Measurements from ENCODE around the gene CD33.
"Not testable (repeated sequence)": the region's sequence is repeated elsewhere in the genome, so short reads cannot be mapped to it uniquely, and the experiment has no call there.

CD33 gene

DNA sequence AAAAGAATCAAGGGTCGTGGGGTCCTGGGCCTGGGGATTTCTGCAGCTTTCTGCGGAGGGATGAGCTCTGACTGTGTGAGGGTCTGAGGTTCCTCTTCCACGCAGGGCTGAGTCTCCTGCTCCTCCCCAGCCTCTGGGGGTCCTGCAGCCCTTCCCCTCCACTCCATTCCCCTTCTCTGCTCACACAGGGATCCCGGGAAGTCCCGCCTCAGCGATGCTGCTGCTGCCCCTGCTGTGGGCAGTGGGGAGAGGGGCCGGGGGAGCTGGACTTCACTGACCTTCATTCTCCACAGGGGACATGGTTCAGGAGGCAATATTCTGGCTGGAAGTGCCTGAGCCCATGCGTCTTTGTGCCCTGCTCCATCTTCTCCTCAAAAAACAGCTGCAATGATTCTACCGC is 26.2 kb upstream of the CD33 start:
- Mint-ChIP-seq H3K36me3 (no peaks in the 10 kb centered on the region), H3K4me3 (no peak overlapping the region), H3K4me1 (peaks cover 6% of the 10 kb centered on the region), H3K27me3 (peaks cover 37% of the 10 kb centered on the region), H3K9me3 (no peaks in the 10 kb centered on the region), H3K27ac (no peak overlapping the region)
- ATAC-seq: no peak

DNA sequence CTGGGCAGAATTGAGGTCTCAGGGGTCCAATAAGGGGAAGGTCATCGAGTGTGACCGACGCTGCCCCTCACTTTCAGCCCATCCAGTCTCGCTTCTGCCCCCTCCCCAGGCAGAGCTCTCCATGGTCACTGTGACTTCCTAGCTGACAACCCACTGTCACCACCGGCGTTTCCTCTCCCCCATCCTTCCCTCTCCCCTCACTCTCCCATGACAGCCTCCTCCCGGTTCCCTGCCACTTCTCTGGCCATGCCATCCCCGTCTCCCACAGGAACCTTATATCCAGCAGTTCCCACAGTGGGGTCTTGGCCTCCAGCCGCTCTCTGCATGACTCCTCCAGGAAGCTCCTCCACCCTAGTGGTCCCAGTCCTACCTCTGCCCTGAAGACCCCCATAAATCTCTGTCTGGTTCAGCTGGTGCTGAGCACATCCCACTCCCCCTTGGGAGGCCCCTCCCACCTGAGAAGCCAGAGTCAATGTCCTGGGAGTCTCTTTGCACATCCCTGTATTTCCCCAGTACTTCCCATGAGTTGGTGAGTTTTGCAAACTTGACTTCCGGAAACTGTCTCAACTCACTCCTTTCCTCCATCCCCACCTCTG is 24.7 kb upstream of the CD33 start:
- Mint-ChIP-seq H3K4me1 (peaks cover under 1% of the 10 kb centered on the region), H3K36me3 (no peaks in the 10 kb centered on the region), H3K27me3 (peaks cover 37% of the 10 kb centered on the region), H3K27ac (no peak overlapping the region), H3K4me3 (no peak overlapping the region), H3K9me3 (no peaks in the 10 kb centered on the region)
- ATAC-seq: no peak

DNA sequence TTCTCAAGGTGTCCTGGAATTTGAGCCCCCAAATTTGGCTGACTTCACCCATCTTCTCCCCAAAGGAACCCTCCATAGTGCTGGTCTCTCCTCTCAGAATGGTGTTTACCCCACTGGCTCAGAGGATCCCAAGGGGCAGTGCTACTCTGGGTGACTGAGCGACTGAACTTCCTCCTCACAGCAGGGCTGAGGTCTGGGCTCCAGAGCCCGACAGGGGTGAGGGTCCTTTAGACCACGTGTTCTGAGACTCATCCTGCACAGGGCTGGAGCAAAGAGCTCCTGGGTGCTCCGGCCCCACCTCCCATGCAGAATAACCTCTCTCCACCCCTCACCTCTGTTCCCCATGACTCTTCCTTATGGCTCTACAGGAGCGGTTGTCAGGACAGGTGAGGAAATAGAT is 23.2 kb upstream of the CD33 start:
- no peak overlapping the region for H3K4me3 Mint-ChIP-seq
- H3K4me1 Mint-ChIP-seq: no peaks in the 10 kb centered on the region
- H3K36me3 Mint-ChIP-seq: no peaks in the 10 kb centered on the region
- H3K27ac Mint-ChIP-seq: no peak overlapping the region
- H3K27me3 Mint-ChIP-seq: peaks cover 37% of the 10 kb centered on the region
- ATAC-seq: no peak
- no peaks in the 10 kb centered on the region for H3K9me3 Mint-ChIP-seq

DNA sequence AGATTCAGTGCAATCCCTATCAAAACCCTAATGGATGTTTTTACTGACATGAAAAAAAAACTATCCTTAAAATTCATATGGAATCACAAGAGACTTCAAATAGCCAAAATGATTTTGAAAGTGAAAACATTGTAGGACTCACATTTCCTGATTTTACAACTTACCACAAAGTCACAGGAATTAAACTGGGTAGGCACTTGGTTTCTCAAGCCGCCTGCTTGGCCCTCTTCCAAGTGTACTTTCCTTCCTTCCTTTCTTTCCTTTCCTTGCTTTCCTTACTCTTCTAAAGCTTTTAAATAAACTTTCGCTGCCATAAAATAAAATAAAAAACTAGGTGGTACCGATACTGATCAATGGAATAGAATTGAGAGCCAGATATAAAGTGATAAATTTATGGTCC is 21.0 kb upstream of the CD33 start:
- Mint-ChIP-seq H3K4me1 (no peaks in the 10 kb centered on the region), H3K9me3 (no peaks in the 10 kb centered on the region), H3K36me3 (no peaks in the 10 kb centered on the region), H3K27me3 (peaks cover 49% of the 10 kb centered on the region), H3K4me3 (no peak overlapping the region), H3K27ac (no peak overlapping the region)
- ATAC-seq: no peak

DNA sequence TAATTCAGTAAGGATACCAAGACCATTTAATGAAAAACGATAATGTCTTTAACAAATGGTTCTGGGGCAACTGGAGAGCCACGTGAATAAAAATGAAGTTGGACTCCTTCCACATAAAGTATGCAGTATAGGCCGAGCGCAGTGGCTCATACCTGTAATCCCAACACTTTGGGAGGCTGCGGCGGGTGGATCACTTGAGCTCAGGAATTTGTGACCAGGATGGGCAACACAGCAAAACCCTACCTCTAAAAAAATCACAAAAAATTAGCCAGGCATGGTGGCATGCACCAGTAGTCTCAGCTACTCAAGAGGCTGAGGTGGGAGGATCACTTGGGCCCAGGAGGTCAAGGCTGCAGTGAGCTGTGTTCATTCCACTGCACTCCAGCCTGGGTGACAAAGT is 20.6 kb upstream of the CD33 start:
- no peaks in the 10 kb centered on the region for H3K4me1 Mint-ChIP-seq
- H3K9me3 Mint-ChIP-seq: no peaks in the 10 kb centered on the region
- H3K4me3 Mint-ChIP-seq: no peak overlapping the region
- no peaks in the 10 kb centered on the region for H3K36me3 Mint-ChIP-seq
- H3K27ac Mint-ChIP-seq: no peak overlapping the region
- ATAC-seq: no peak
- H3K27me3 Mint-ChIP-seq: peaks cover 46% of the 10 kb centered on the region

DNA sequence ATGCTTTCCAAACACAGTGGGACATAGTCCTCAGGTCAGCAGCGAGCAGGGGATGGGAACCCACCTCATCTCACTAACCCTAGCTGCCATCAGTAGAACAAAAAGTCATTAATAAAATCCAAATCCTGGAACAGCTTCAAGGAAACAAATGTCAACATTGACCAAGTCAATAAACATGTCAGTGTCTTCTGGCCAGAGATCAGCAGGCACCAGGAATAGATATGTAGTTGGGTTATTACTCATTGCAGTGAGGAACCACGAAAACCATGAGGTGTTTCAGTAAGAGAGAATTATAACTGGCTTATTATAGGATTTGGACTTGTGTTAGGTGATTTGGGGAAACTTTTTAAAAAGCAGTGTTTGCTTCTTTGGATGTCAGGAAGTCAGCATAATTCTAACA is 17.1 kb upstream of the CD33 start:
- Mint-ChIP-seq H3K36me3 (no peaks in the 10 kb centered on the region), H3K9me3 (no peaks in the 10 kb centered on the region), H3K27ac (no peak overlapping the region), H3K4me3 (no peak overlapping the region), H3K27me3 (peaks cover 24% of the 10 kb centered on the region), H3K4me1 (no peaks in the 10 kb centered on the region)
- no peak for ATAC-seq

DNA sequence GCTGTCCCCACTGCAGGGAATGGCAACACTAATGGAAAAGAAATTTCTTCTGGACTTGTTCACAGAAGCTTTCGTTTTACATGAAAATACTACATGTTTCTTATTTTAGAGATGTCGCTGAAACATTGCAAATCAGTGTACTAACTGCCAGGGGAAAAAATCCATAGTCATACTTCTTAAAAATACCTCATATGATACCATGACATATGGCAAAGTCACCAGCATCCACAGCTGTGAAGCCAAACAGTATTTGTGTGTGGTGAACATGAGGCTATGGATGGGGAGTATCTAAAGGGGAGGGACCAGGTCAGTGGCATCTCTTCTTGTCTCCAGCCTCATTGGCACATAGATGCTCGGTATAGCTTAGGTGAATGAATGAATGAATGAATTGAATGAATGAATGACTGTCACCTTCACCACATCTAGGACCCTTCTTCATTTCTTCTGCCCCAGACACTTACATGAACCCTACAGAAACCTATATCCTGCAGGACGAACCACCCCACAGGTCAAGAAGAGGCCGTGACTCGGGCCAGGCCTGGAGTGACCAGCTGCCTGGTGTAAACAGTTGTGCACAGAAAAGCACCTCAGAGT is 14.6 kb upstream of the CD33 start:
- Mint-ChIP-seq H3K9me3 (no peaks in the 10 kb centered on the region), H3K4me1 (no peaks in the 10 kb centered on the region), H3K4me3 (no peak overlapping the region), H3K27ac (no peak overlapping the region), H3K36me3 (no peaks in the 10 kb centered on the region), H3K27me3 (peaks cover 27% of the 10 kb centered on the region)
- ATAC-seq: no peak

DNA sequence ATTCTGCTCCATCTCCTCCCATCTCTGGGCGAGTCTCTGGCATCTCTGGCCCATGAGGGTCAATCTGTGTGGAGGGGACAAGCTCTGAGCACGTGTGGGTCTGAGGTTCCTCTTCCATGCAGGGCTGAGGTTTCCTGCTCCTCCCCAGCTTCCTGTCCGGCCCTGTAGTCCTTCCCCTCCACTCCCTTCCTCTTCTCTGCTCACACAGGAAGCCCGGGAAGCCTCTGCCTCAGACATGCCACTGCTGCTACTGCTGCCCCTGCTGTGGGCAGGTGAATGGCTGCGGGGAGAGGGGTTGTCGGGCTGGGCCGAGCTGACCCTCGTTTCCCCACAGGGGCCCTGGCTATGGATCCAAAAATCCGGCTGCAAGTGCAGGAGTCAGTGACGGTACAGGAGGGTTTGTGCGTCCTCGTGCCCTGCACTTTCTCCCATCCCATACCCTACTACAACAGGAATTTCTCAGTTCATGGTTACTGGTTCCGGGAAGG is 14.0 kb upstream of the CD33 start:
- H3K9me3 Mint-ChIP-seq, H3K4me3 Mint-ChIP-seq, H3K4me1 Mint-ChIP-seq, H3K36me3 Mint-ChIP-seq, H3K27ac Mint-ChIP-seq: not testable (repeated sequence)
- peak; percentile 18 for ATAC-seq
- peaks cover 33% of the 10 kb centered on the region for H3K27me3 Mint-ChIP-seq

- Mint-ChIP-seq H3K36me3 (no peaks in the 10 kb centered on the region), H3K27me3 (peaks cover 39% of the 10 kb centered on the region), H3K27ac (no peak overlapping the region), H3K9me3 (peaks cover 4% of the 10 kb centered on the region), H3K4me3 (no peak overlapping the region), H3K4me1 (no peaks in the 10 kb centered on the region)
- ATAC-seq: no peak
These were observed 13.0 kb upstream of the CD33 start for GRCh38 chr19:51211833-51212232.

DNA sequence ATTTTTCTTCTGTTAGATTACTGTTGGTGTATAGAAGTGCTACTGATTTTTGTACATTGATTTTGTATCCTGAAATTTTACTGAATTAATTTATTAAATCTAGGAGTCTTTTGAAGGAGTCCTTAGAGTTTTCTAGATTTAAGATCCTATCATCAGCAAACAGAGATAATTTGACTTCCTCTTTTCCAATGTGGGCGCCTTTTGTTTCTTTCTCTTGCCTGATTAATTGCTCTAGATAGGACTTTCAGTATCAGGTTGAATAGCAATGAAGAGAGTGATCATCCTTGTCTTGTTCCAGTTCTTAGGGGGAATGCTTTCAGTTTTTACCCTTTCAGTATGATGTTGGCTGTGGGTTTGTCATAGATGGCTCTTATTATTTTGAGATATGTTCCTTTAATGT is 5.6 kb upstream of the CD33 start:
- Mint-ChIP-seq H3K36me3 (no peaks in the 10 kb centered on the region), H3K27me3 (peaks cover 37% of the 10 kb centered on the region), H3K9me3 (peaks cover 4% of the 10 kb centered on the region), H3K4me3 (no peak overlapping the region), H3K27ac (no peak overlapping the region), H3K4me1 (no peaks in the 10 kb centered on the region)
- no peak for ATAC-seq

DNA sequence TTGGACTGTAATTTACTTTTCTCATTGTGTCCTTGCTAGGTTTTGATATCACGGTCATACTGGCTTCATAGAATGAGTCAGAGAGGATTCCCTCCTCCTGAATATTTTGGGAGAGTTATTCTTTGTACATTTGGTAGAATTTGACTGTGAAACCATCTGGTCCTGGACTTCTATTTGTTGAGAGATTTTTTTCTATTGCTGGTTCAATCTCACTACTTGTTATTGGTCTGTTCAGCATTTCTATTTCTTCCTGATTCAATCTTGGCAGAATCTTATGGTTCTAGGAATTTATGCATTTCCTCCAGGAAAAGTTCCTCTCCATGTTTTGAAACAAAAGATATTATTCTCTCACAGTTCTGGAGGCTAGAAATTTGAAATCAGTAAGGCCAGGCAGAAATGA is 4.9 kb upstream of the CD33 start:
- H3K4me3 Mint-ChIP-seq: no peak overlapping the region
- no peak for ATAC-seq
- peaks cover 4% of the 10 kb centered on the region for H3K9me3 Mint-ChIP-seq
- peaks cover 43% of the 10 kb centered on the region for H3K27me3 Mint-ChIP-seq
- H3K4me1 Mint-ChIP-seq: no peaks in the 10 kb centered on the region
- no peaks in the 10 kb centered on the region for H3K36me3 Mint-ChIP-seq
- H3K27ac Mint-ChIP-seq: no peak overlapping the region

DNA sequence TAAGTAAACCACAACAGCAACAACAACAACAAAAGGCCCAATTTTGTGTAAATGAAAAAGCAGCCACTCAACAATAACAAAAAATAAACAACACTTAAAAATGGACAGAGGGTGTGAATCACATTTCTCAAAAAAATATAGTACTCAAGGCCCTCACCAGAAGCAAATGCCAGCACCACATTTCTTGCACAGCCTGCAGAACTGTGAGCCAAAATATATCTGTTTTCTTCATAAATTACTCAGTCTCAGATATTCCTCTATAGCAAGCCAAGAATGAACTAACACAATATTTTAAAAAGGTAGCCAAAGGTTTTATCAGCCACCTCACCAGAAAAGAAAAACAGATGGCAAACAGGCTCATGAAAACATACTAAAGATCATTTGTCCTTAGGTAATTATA is 3.9 kb upstream of the CD33 start:
- peaks cover 46% of the 10 kb centered on the region for H3K27me3 Mint-ChIP-seq
- H3K9me3 Mint-ChIP-seq: peaks cover under 1% of the 10 kb centered on the region
- no peak overlapping the region for H3K27ac Mint-ChIP-seq
- H3K4me3 Mint-ChIP-seq: no peak overlapping the region
- no peak for ATAC-seq
- H3K36me3 Mint-ChIP-seq: no peaks in the 10 kb centered on the region
- no peaks in the 10 kb centered on the region for H3K4me1 Mint-ChIP-seq

- H3K36me3 Mint-ChIP-seq: no peaks in the 10 kb centered on the region
- no peak overlapping the region for H3K4me3 Mint-ChIP-seq
- no peaks in the 10 kb centered on the region for H3K4me1 Mint-ChIP-seq
- no peak overlapping the region for H3K27ac Mint-ChIP-seq
- no peak for ATAC-seq
- no peaks in the 10 kb centered on the region for H3K9me3 Mint-ChIP-seq
- peaks cover 53% of the 10 kb centered on the region for H3K27me3 Mint-ChIP-seq
These were observed 678 bp upstream of the CD33 start for GRCh38 chr19:51224163-51224641.

DNA sequence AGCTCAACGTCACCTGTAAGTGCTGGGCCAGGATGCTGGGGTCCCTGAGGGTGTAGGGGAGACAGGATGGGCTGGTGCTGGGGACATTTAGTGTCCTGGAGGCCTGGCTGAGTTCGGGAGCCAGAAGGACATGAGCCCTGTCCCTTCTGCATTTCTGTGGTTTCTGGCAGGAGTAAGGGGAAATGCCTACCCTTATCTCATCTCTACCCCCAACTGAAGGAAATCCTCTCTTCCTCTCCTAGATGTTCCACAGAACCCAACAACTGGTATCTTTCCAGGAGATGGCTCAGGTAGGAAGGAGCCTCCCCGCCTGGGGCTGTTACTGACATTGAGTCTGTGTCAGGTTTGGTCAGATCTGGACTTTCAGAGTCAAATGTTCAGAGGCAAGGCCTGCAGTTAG is 1.2 kb downstream of the CD33 start:
- no peaks in the 10 kb centered on the region for H3K4me1 Mint-ChIP-seq
- no peaks in the 10 kb centered on the region for H3K36me3 Mint-ChIP-seq
- no peaks in the 10 kb centered on the region for H3K9me3 Mint-ChIP-seq
- no peak overlapping the region for H3K27ac Mint-ChIP-seq
- peaks cover 72% of the 10 kb centered on the region for H3K27me3 Mint-ChIP-seq
- ATAC-seq: no peak
- no peak overlapping the region for H3K4me3 Mint-ChIP-seq

DNA sequence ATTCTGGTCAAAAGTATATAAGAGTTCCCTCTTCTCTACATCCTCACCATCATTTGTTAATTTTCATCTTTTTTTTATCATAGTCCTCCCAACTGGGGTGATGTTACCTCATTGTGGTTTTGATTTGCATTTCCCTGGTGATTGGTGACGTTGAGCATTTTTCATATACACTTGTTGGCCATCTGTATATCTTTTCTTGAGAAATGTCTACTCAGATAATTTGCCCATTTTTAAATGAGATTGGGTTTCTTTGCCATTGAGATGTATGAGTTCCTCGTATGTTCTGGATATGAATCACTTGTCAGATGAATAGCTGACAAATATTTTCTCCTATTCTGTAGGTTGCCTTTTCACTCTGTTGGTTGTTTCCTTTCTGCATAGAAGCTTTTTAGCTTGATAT is 2.4 kb downstream of the CD33 start:
- Mint-ChIP-seq H3K4me1 (no peaks in the 10 kb centered on the region), H3K36me3 (no peaks in the 10 kb centered on the region), H3K27me3 (peaks cover 83% of the 10 kb centered on the region), H3K4me3 (no peak overlapping the region), H3K9me3 (peaks cover 3% of the 10 kb centered on the region), H3K27ac (no peak overlapping the region)
- no peak for ATAC-seq

- H3K36me3 Mint-ChIP-seq: no peaks in the 10 kb centered on the region
- no peaks in the 10 kb centered on the region for H3K4me1 Mint-ChIP-seq
- no peak overlapping the region for H3K4me3 Mint-ChIP-seq
- ATAC-seq: no peak
- peaks cover 83% of the 10 kb centered on the region for H3K27me3 Mint-ChIP-seq
- H3K9me3 Mint-ChIP-seq: peaks cover 7% of the 10 kb centered on the region
- no peak overlapping the region for H3K27ac Mint-ChIP-seq
These were observed 3.1 kb downstream of the CD33 start for GRCh38 chr19:51227966-51228365.

All from stimulated activated memory B cell treated with anti-CD40 and anti-IgM and Interleukin-4, amounts not matched to agents 10 μg/mL and 1 μg/mL and 100 μg/mL, for 72 hours (primary cell).